Fibroblast of lung (primary cell): ENCODE measurements around the gene ERCC6L2. TPM values are rescaled to one million over a fixed set of nuclear protein-coding genes. Genes with fewer than 3 reads are reported as not detected.

Experiments used
- DNase-seq, 2 donors: peaks; one replicate each; pipeline versions ENCODE4 v3.0.0 to v3.0.0-alpha.2; 2010; ENCODE audit warnings: low read depth in 2 of 2
- H2AFZ ChIP-seq: 2 replicates; pipeline ENCODE4 v1.5.1; 2012; ENCODE audit warnings: low read length, control low read depth, inconsistent platforms
- H3K27ac ChIP-seq: 2 replicates; pipeline ENCODE4 v1.5.1; 2011; ENCODE audit warnings: low read length, control low read depth; ENCODE audit not compliant: insufficient read depth
- H3K27me3 ChIP-seq: 2 replicates; pipeline ENCODE4 v1.5.1; 2011; ENCODE audit warnings: mild to moderate bottlenecking, low read length; ENCODE audit not compliant: control insufficient read depth, insufficient read depth
- H3K36me3 ChIP-seq: 2 replicates; pipeline ENCODE4 v1.5.1; 2011; ENCODE audit warnings: low read length; ENCODE audit not compliant: control insufficient read depth, insufficient read depth
- H3K4me1 ChIP-seq: 2 replicates; pipeline ENCODE4 v1.5.1; 2011; ENCODE audit warnings: low read length; ENCODE audit not compliant: control insufficient read depth, insufficient read depth; ENCODE audit errors: extremely low read depth
- H3K4me2 ChIP-seq: 2 replicates; pipeline ENCODE4 v1.5.1; 2011; ENCODE audit warnings: low read length, control low read depth; ENCODE audit not compliant: insufficient read depth; ENCODE audit errors: extremely low read depth
- H3K4me3 ChIP-seq, 4 experiments: fragments of 200-600 bp in 1 of 4; sonication (generic) in 1 of 4; replicated peaks in 1 of 4; 2 replicates each; pipeline ENCODE4 v1.5.1; 2011 to 2016; ENCODE audit warnings: low read length in 4 of 4, low read depth in 3 of 4, mild to moderate bottlenecking in 3 of 4, control low read depth in 2 of 4, inconsistent platforms in 1 of 4, mixed read lengths in 1 of 4; ENCODE audit not compliant: insufficient read depth in 1 of 4; ENCODE audit errors: control extremely low read depth in 1 of 4
- H3K79me2 ChIP-seq: 2 replicates; pipeline ENCODE4 v1.5.1; 2012; ENCODE audit warnings: mild to moderate bottlenecking, low read length, inconsistent platforms; ENCODE audit not compliant: control insufficient read depth, insufficient read depth
- H3K9ac ChIP-seq: 2 replicates; pipeline ENCODE4 v1.5.1; 2011; ENCODE audit warnings: mild to moderate bottlenecking, low read length, control low read depth; ENCODE audit not compliant: insufficient read depth
- H3K9me3 ChIP-seq: 2 replicates; pipeline ENCODE4 v1.5.1; 2012; ENCODE audit warnings: low read depth, low read length; ENCODE audit not compliant: control insufficient read depth, insufficient read depth
- H4K20me1 ChIP-seq: 2 replicates; pipeline ENCODE4 v1.5.1; 2011; ENCODE audit warnings: low read length; ENCODE audit not compliant: control insufficient read depth, insufficient read depth; ENCODE audit errors: extremely low read depth
- CTCF ChIP-seq, 2 donors: IDR thresholded peaks in 1 of 2; conservative IDR thresholded peaks in 1 of 2; 1 replicate in 1 of 2; 2 replicates in 1 of 2; pipeline ENCODE4 v1.5.1; 2011 to 2012; ENCODE audit warnings: low read length in 2 of 2, control low read depth in 1 of 2, inconsistent platforms in 1 of 2, low read depth in 1 of 2, mild to moderate bottlenecking in 1 of 2
- EZH2 ChIP-seq: IDR thresholded peaks from 2 replicates; pipeline ENCODE4 v1.5.1; 2012; ENCODE audit warnings: low read length, control low read depth, mild to moderate bottlenecking; ENCODE audit errors: missing control alignments
- polyA plus RNA-seq, 2 donors: library from polyadenylated mRNA; depleted of rRNA in 1 of 2; stranded (reverse) in 1 of 2; unstranded in 1 of 2; fragments of >200 nt; gene quantifications; 2 replicates each; pipeline ENCODE4 v1.2.1, GENCODE V29; 2011 to 2012; ENCODE audit warnings: missing spikeins in 1 of 2
- total RNA-seq: library from RNA; depleted of rRNA; stranded (reverse); fragments of >200 nt; gene quantifications from 2 replicates; pipeline ENCODE4 v1.2.1, GENCODE V29; 2014

Gene ERCC6L2
- total and polyA plus RNA-seq, 2 donors (not counting 1 experiment from before 2014, with no cell fraction given) = 45.0 to 117 TPM

- TF ChIP-seq EZH2 (no peak), CTCF (conservative IDR thresholded peaks at IDR 0.05 in 1 of 2, IDR thresholded peaks at IDR 0.05 in 1 of 2; ENCODE audit: low read depth in 1 of 2, low read length in 2 of 2) (no peak)
- no peak overlapping the region for H2AFZ ChIP-seq
- no peaks in the 10 kb centered on the region for H3K36me3 ChIP-seq
- H3K27me3 ChIP-seq = no peaks in the 10 kb centered on the region
- no peaks in the 10 kb centered on the region for H4K20me1 ChIP-seq
- H3K27ac ChIP-seq = no peak overlapping the region
- H3K4me3 ChIP-seq = no peak overlapping the region
- H3K4me1 ChIP-seq = no peaks in the 10 kb centered on the region
- H3K9me3 ChIP-seq = no peaks in the 10 kb centered on the region
- DNase-seq = peak in 1 of 2 donors; percentile 6
- no peaks in the 10 kb centered on the region for H3K79me2 ChIP-seq
- no peak overlapping the region for H3K4me2 ChIP-seq
- no peak overlapping the region for H3K9ac ChIP-seq
Measured at GRCh38 chr9:95954940-95955339, 79.4 kb downstream of the ERCC6L2 start.

- no peak overlapping the region for H3K27ac ChIP-seq
- no peak for TF ChIP-seq CTCF (conservative IDR thresholded peaks at IDR 0.05 in 1 of 2, IDR thresholded peaks at IDR 0.05 in 1 of 2; ENCODE audit: low read depth in 1 of 2, low read length in 2 of 2)
- TF ChIP-seq EZH2 = no peak
Measured at GRCh38 chr9:95962936-95963335, 87.4 kb downstream of the ERCC6L2 start.

GRCh38 chr9:95963659-95964058 is 88.2 kb downstream of the ERCC6L2 start:
- Histone ChIP-seq H3K4me1 (no peaks in the 10 kb centered on the region), H3K36me3 (peaks cover 2% of the 10 kb centered on the region), H4K20me1 (no peaks in the 10 kb centered on the region), H3K27ac (no peak overlapping the region), H3K79me2 (no peaks in the 10 kb centered on the region), H3K4me3 (no peak overlapping the region), H3K4me2 (no peak overlapping the region), H3K9me3 (no peaks in the 10 kb centered on the region), H3K9ac (no peak overlapping the region), H2AFZ (no peak overlapping the region), H3K27me3 (no peaks in the 10 kb centered on the region)
- TF ChIP-seq CTCF (conservative IDR thresholded peaks at IDR 0.05 in 1 of 2, IDR thresholded peaks at IDR 0.05 in 1 of 2; ENCODE audit: low read depth in 1 of 2, low read length in 2 of 2) (no peak), EZH2 (no peak)
- DNase-seq = no peak

More at GRCh38 chr9:95962936-95963335, 87.4 kb downstream of the ERCC6L2 start:
- peak in 1 of 2 donors; percentile 66 for DNase-seq
- Histone ChIP-seq H3K79me2 (no peaks in the 10 kb centered on the region), H3K27me3 (no peaks in the 10 kb centered on the region), H3K9ac (no peak overlapping the region), H2AFZ (no peak overlapping the region), H3K4me3 (no peak overlapping the region), H3K4me2 (no peak overlapping the region), H4K20me1 (no peaks in the 10 kb centered on the region), H3K36me3 (peaks cover 2% of the 10 kb centered on the region), H3K9me3 (no peaks in the 10 kb centered on the region), H3K4me1 (no peaks in the 10 kb centered on the region)
